NCI-H748 (cell line): ENCODE results near the gene PCP4L1.
A peak's percentile ranks its signal among the peaks of the same experiment; 100 is the strongest.
"Not testable (repeated sequence)": the region's sequence is repeated elsewhere in the genome, so short reads cannot be mapped to it uniquely, and the experiment has no call there.

Source experiments
- DNase-seq: peaks from one replicate; lab custom pipeline; 2025; ENCODE audit not compliant: unreplicated experiment; lab: John Stamatoyannopoulos, UW

Gene PCP4L1

DNA sequence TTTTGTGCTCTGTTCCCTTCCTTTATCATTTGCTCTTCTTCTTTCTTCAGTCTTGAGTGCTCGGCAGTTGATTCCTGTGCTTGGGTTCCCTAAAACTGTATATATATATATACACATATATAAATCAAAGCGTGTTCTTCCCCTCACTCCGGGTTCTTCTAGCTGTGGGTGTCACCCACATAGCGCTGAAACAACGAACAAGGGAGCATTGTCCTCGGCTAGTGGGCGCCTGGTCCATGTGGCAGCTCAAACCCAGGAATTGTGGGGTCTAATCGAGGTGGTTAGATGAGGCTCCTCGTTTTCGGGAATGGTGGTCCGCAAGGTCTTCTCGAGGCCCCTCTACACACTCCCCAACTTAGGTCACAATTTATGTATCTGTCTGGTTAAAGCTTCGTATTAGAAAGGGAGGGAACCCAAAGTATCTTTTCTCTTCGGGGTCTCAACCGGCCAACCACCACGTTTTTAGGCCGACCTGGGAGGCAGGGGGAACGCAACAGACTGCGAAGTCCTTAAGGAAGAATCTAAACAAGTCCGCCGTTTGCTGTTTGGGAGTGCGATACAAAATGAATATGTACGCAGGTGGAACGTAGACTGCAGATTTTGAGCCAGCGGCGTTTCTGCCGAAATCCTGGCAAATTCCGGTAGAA is 55.1 kb downstream of the PCP4L1 start:
- peak; percentile 23 for DNase-seq

DNA sequence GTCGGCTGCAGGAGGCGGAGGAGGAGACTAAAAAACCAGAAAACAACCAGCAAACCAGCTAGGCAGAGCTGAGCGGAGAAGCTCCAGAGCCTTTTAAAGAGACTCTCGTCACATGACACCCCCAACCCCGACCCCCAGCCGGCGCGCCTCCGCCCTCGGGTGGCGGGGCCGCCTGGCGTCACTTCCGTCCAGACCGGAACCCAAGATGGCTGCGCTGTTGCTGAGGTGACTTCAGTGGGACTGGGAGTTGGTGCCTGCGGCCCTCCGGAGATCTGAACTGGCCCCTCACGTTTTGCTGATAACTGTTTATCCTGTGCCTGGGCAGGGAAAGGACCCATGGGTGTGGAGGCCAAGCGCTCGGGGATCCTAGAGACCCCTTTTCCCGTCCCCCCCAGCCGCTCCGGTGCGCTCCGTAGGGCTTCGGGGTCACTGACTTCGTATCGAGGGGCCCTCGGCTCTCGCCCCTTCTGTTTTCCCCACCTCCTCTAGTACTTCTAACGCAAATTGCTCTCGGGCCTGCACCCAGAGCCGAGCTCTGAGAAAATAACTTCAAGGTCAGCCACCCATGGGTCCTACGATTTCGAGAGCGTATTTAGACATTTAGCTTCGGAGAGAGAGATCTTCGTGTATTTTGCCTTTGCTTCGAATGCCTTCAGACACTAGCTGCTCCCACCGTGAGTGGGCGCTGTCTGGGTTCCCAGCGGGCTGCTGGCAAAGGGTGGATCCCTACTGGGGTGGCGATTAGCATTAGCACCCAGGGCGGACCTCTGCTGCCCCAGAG is 55.8 kb downstream of the PCP4L1 start, which contains the start of gene SDHC:
SDHC (plus strand) TSS at position 181 of the 781 bp plus-strand sequence; CDS start at position 206, 25 bp downstream.
- peak; percentile 91 for DNase-seq

DNA sequence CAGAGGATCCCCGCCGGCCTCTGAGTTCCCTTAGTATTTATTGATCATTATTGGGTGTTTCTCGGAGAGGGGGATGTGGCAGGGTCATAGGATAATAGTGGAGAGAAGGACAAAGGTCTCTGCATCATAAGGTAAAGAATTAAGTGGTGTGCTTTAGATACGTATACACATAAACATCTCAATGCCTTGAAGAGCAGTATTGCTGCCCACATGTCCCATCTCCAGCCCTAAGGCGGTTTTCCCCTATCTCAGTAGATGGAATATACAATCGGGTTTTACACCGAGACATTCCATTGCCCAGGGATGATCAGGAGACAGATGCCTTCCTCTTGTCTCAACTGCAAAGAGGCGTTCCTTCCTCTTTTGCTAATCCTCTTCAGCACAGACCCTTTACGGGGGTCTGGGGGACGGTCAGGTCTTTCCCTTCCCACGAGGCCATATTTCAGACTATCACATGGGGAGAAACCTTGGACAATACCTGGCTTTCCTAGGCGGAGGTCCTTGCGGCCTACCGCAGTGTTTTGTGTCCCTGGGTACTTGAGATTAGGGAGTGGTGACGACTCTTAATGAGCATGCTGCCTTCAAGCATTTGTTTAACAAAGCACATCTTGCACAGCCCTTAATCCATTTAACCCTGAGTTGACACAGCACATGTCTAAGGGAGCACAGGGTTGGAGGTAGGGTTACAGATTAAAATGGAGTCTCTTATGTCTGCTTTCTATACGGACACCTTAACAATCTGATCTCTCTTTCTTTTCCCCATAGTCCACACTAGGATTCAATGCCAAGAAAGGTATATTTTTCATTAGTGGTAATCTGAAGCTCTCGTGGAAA is 57.5 kb downstream of the PCP4L1 start:
- not testable (repeated sequence) for DNase-seq

DNA sequence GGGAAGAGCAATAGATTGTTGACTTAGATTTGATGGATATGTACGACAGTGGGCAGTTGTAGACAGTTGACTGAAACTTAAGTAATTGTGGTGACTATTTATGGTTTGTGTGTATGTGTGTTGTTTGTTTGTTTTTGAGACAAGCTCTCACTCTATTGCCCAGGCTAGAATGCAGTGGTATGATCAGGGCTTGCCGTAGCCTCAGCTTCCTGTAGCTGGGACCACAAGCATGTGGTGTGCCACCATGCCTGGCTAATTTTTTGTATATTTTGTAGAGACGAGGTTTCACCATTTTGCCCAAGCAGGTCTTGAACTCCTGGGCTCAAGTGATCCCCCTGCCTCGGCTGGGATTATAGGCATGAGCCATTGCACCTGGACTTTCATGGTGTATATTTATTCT is 65.5 kb downstream of the PCP4L1 start:
- no peak for DNase-seq

DNA sequence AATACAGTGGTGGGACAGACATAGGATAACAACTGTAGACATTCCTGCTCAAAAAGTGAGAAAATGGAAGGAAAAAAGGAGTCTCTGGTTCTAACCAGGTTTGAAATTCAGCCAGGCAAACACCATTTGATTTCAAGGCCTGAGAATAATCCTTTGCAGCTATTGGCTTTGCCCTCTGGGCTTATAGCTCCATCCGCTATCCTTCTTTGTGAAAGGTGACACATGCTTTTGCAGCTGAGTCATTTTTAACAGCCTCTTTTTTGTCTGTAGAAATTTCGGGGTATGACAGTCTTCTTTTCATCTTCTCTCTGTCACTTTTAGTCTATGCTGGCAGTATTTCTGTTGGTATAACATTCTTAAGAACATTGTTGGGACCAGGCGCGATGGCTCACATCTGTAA is 71.8 kb downstream of the PCP4L1 start:
- no peak for DNase-seq

DNA sequence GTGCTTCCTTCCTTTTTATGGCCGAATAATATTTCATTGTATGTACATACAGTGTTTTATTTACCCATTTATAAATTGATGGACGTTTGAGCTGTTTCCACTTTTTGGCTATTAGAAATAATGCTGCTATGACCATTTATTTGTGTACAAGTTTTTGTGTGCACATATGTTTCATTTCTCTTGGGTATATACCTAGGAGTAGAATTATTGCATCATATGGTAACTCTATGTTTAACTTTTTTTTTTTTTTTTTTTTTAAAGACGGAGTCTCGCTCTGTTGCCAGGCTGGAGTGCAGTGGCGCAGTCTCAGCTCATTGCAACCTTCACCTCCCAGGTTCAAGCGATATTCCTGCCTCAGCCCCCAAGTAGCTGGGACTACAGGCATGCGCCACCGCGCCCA is 74.6 kb downstream of the PCP4L1 start:
- no peak for DNase-seq
